ENCODE data around the gene OR51B2.
"Not testable (repeated sequence)": the region's sequence is repeated elsewhere in the genome, so short reads cannot be mapped to it uniquely, and the experiment has no call there.

The OR51B2 gene

GRCh38 chr11:5324197-5324596, at the start of gene OR51B2:
TSS of gene OR51B2 (minus strand) at chr11:5324297. CDS start at chr11:5324297, 0 bp downstream.
- DNase-seq: no peak

DNA sequence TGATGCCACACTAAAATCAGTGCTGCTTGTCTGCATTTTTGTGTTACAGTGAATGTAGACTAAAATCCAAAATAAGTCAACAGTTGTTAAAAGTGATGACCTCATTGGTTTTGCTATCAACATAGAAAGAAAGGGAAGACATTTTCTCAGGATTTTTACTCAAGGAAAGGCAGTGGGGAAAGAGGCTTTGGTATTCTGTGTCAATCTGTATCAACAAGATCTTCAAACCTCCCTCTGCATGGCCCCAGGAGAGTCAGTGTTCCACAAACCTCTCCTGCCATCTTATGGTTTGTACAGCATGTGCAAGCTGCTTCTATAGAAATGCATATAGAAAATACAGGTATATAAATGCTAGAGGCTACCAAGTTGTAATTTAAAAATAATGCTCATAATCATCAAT, 45.7 kb upstream of the OR51B2 start:
- peak in 1 of 14 donors; percentile 65 for DNase-seq

- DNase-seq: no peak
Observed at GRCh38 chr11:5368502-5369043, 44.5 kb upstream of the OR51B2 start.

- no peak for DNase-seq
Observed at GRCh38 chr11:5367448-5368074, 43.5 kb upstream of the OR51B2 start.

DNA sequence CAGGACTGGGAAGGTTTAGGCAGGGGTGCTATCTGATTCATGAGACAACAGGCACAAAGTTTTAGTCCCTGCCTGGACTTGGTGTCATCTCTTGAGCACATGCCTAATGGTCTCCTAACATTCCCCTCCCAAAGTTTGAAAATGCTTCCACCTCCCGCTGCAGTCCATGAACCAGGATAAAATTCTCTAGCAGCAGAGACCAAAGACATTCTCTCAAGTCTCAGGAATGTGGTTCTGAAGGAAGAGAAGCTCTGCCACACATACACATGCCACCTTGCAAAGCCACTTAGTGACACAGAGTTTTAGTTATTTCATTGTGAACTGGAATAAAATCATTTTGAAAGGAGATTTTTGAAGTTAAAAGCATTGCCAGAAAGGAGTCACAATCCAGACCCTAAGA, 42.8 kb upstream of the OR51B2 start:
- no peak for DNase-seq

DNA sequence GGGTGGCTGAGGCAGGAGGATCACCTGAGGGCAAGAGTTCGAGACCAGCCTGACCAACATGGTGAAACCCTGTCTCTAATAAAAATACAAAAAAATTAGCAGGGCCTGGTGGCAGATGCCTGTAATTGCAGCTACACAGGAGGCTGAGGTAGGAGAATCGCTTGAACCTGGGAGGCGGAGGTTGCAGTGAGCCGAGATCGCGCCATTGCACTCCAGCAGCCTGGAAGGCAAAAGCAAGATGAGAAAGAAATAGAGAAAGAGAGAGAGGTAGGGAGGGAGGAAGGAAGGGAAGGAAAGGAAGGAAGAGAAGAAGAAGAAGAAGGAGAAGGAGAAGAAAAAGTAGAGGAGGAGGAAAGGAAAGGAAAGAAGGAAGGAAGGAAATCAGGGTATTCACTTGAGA, 42.3 kb upstream of the OR51B2 start:
- not testable (repeated sequence) for DNase-seq

- no peak for DNase-seq
Observed at GRCh38 chr11:5364214-5364613, 40.1 kb upstream of the OR51B2 start.

DNA sequence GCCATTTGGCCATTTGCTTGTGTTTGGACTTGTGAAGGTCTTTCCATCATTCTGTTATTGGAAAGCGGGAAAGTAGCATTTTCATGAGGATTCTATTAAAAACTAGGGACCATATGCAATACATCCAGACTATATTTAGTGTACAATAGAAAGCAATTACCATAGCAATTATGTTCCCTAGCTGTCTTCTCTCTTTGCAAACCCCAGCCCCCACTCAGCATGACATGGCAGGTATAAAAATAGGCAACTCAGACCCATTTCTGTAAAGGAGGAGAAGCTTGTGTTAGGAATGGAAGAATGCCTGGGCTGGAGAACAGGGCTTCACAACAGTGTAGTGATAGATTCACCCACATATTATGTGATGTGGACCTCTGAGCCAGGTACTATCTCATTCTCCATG, 39.6 kb upstream of the OR51B2 start:
- DNase-seq: no peak

DNA sequence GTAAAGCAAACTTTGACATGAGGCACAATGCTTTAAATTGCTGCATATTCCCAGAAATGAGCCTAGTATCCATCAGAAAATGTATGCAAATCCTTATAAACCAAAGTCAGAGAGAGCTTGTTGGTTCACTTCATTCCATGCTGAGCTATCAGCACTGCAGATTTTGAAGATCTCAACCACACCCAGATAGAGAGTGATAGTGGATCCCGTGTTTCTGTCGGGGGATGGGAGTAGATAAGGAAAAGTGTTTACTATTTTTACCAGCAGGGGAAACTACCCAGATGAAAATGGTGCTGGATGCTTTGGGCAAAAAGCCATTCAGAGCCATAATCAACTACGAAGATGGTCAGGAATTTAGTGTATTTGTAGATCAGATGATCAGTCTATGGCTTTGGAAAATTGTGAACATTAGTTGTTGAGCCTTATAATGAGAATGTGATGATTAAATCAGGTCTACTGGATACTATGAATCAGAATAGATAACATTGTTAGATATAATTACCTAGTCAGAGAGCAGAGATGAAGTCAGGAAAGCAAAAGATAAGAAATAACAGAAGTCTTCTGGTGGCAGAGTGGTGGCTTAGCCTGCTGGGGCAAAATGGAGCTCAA, 38.0 kb upstream of the OR51B2 start:
- DNase-seq: no peak

- not testable (repeated sequence) for DNase-seq
Observed at GRCh38 chr11:5356031-5356430, 31.9 kb upstream of the OR51B2 start.

GRCh38 chr11:5351208-5351607, 27.1 kb upstream of the OR51B2 start, which contains the start of gene OR51B6:
TSS of gene OR51B6 (plus strand) at chr11:5351508. CDS start at chr11:5351508, 0 bp downstream.
- DNase-seq: no peak

- no peak for DNase-seq
Observed at GRCh38 chr11:5349550-5349949, 25.5 kb upstream of the OR51B2 start.

GRCh38 chr11:5348551-5349194, 24.6 kb upstream of the OR51B2 start:
- DNase-seq: no peak

DNA sequence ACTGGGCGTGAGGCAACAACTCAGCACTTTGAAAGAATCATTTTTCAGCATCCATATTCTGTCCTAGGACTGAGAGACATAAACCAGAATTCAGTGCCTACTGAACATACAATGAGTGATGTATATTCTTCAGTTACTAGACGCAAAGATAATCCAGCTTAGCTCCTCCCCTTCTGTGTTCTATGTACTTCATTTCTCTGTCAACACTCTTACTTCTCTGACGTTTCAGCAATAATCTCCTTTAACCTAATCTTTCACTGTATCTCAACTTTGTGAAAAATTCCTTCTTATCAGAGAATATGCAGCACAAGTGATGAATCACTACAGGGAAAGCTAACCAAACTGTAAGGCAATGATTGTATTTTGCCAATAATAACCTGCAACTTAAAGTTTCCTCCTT, 21.7 kb upstream of the OR51B2 start:
- no peak for DNase-seq

DNA sequence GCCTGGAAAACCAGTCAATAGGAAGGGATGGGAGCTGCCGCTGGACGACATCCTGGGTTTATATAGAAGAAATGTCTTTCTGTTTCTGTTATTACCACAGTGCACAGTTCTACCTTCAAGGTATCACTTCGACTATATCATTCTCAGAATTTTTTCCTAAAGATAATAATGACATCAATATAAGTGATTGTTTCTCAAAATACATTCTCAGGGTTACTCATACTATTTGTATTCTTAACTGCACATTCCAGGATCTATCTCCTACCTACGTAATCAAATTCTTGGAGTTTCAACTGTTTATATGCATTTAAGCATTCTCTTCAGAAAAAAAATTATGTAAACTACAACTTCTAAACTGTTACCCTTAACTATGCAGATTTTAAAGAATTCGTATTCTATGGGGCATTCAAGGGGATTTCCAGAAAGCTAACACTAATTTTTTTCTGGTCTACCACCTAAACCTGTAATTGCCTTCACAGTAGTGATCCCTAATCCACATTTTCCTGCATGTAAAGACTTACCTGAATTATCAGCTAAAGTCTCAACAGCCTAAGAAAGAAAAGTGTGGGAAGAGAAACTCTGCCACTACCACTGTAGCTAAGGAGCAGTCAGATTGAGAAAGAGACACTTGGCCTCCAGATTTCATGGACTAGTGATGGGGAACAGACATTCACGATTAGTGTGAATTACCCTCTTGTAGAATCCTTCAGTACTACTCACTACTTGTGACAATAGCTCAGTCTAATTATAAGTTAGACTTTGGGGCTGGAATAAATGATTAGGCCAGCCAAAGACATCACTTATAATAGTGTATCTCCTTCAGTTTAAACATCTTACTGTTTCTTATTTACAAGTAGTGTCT, 19.6 kb upstream of the OR51B2 start, which contains the start of gene OR51B5:
OR51B5 (minus strand) TSS at position 51 of the 862 bp plus-strand sequence; CDS start at position 51, 0 bp downstream.
- no peak for DNase-seq

GRCh38 chr11:5339771-5340322, 15.8 kb upstream of the OR51B2 start:
- no peak for DNase-seq

- DNase-seq: not testable (repeated sequence)
Observed at GRCh38 chr11:5337253-5337652, 13.2 kb upstream of the OR51B2 start.

DNA sequence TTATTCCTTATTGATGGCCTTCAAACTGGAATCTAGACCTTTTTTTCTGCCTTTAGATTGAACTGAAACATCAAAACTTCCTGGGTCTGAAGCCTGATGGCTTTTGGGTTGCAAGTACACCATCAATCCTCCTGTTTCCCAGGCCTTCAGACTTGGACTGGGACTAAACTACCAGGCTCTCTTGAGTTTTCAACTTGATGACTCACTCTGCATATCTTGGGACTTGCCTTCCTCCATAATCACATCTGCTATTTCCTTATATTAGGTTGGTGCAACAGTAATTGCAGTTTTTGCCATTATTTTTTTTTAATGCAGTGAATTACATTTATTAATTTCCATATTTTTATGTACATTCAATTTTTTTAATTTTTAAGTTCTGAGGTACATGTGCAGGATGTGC, 12.2 kb upstream of the OR51B2 start:
- no peak for DNase-seq

GRCh38 chr11:5335170-5335569, 11.1 kb upstream of the OR51B2 start:
- no peak for DNase-seq

- DNase-seq: no peak
Observed at GRCh38 chr11:5317292-5317691, 6.8 kb downstream of the OR51B2 start.

DNA sequence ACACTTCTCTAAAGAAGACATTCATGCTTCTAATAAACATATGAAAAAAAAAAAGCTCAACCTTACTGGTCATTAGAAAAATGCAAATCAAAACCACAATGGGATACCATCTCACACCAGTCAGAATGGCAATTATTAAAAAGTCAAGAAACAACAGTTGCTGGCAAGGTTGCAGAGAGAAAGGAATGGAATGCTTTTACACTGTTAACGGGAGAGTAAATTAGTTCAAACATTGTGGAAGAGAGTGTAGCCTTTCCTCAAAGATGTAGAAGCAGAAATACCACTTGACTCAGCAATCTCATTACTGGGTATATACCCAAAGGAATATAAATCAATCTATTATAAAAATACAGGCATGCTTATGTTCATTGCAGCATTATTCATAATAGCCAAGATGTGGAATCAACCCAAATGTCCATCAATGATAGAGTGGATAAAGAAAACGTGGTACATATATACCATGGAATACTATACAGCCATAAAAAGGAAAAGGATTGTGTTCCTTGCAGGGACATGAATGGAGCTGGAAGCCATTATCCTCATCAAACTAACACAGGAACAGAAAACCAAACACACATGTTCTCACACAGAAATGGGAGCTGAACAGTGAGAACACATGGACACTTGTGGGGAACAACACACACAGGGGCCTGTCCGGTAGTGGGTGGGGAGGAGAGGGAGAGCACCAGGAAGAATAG, 10.6 kb downstream of the OR51B2 start:
- DNase-seq: not testable (repeated sequence)

Data from C1 segment of cervical spinal cord (tissue), 14 donors.